Measurements from ENCODE around the gene ADCY3. TPM values are rescaled to one million over a fixed set of nuclear protein-coding genes. Genes with fewer than 3 reads are reported as not detected.

Gene ADCY3
- total RNA-seq, 1 donor from 2014 or later = 140 TPM

- no peak for TF ChIP-seq CTCF (IDR thresholded peaks at IDR 0.05)
- H3K4me3 ChIP-seq = no peak overlapping the region
- H3K9me3 ChIP-seq = no peaks in the 10 kb centered on the region
- no peak overlapping the region for H3K27ac ChIP-seq
- H3K4me1 ChIP-seq = no peaks in the 10 kb centered on the region
- no peaks in the 10 kb centered on the region for H3K27me3 ChIP-seq
- peaks cover 14 to 20% of the 10 kb centered on the region in 2 donors for H3K36me3 ChIP-seq
- intact Hi-C loops (cut with DNase I) = no loop called here
- DNase-seq (ENCODE audit: low spot score in 2 of 2) = peak in 1 of 2 donors; percentile 22
Measured at GRCh38 chr2:24816404-24816803, 103.6 kb downstream of the ADCY3 start.

- no peak for TF ChIP-seq CTCF (IDR thresholded peaks at IDR 0.05)
- intact Hi-C loops (cut with DNase I) = no loop called here
- DNase-seq (ENCODE audit: low spot score in 2 of 2) = peak in 1 of 2 donors; percentile 31
- Histone ChIP-seq H3K36me3 (peaks cover 3 to 12% of the 10 kb centered on the region in 2 donors), H3K4me3 (no peak overlapping the region), H3K27ac (no peak overlapping the region), H3K27me3 (no peaks in the 10 kb centered on the region), H3K9me3 (no peaks in the 10 kb centered on the region), H3K4me1 (no peaks in the 10 kb centered on the region)
Measured at GRCh38 chr2:24815171-24815570, 104.9 kb downstream of the ADCY3 start.

- Histone ChIP-seq H3K27ac (no peak overlapping the region), H3K9me3 (no peaks in the 10 kb centered on the region), H3K36me3 (peaks cover 0 to 10% of the 10 kb centered on the region in 2 donors), H3K27me3 (no peaks in the 10 kb centered on the region), H3K4me3 (no peak overlapping the region), H3K4me1 (no peaks in the 10 kb centered on the region)
- intact Hi-C loops (cut with DNase I) = no loop called here
- DNase-seq (ENCODE audit: low spot score in 2 of 2) = no peak
- no peak for TF ChIP-seq CTCF (IDR thresholded peaks at IDR 0.05)
Measured at GRCh38 chr2:24814516-24814915, 105.5 kb downstream of the ADCY3 start.

GRCh38 chr2:24813691-24814137, 106.3 kb downstream of the ADCY3 start:
- no peaks in the 10 kb centered on the region for H3K4me1 ChIP-seq
- no peak for DNase-seq (ENCODE audit: low spot score in 2 of 2)
- peaks cover 0 to 5% of the 10 kb centered on the region in 2 donors for H3K36me3 ChIP-seq
- intact Hi-C loops (cut with DNase I) = no loop called here
- H3K27ac ChIP-seq = no peak overlapping the region
- TF ChIP-seq CTCF (IDR thresholded peaks at IDR 0.05) = no peak
- H3K27me3 ChIP-seq = no peaks in the 10 kb centered on the region
- H3K4me3 ChIP-seq = no peak overlapping the region
- no peaks in the 10 kb centered on the region for H3K9me3 ChIP-seq

GRCh38 chr2:24809316-24810007, 110.6 kb downstream of the ADCY3 start:
- no peaks in the 10 kb centered on the region for H3K4me1 ChIP-seq
- no peaks in the 10 kb centered on the region for H3K27me3 ChIP-seq
- intact Hi-C loops (cut with DNase I) = no loop called here
- H3K27ac ChIP-seq = no peak overlapping the region
- no peaks in the 10 kb centered on the region for H3K36me3 ChIP-seq
- TF ChIP-seq CTCF (IDR thresholded peaks at IDR 0.05) = no peak
- no peak for DNase-seq (ENCODE audit: low spot score in 2 of 2)
- no peaks in the 10 kb centered on the region for H3K9me3 ChIP-seq
- H3K4me3 ChIP-seq = no peak overlapping the region
